Esophagus squamous epithelium (tissue), 5 donors: ENCODE results near the gene ALX4. TPM values are rescaled to one million over a fixed set of nuclear protein-coding genes. Genes with fewer than 3 reads are reported as not detected.

Experiments used
- DNase-seq: peaks from one replicate; lab custom pipeline; 2025; lab: John Stamatoyannopoulos, UW
- H3K27ac ChIP-seq, 4 donors: fragments of 200-600 bp; sonication (generic); one replicate each; pipeline ENCODE4 v1.5.1; 2016 to 2019; ENCODE audit warnings: mild to moderate bottlenecking in 1 of 4
- H3K27me3 ChIP-seq, 4 donors: fragments of 200-600 bp; sonication (generic); 1 replicate in 3 of 4; 2 replicates in 1 of 4; pipeline versions ENCODE4 v1.5.1 to v1.6.0; 2017 to 2021; ENCODE audit warnings: antibody characterized with exemption in 1 of 4
- H3K36me3 ChIP-seq, 3 donors: fragments of 200-600 bp; sonication (generic); one replicate each; pipeline ENCODE4 v1.5.1; 2016 to 2019
- H3K4me1 ChIP-seq, 3 donors: fragments of 200-600 bp; sonication (generic); one replicate each; pipeline ENCODE4 v1.5.1; 2017 to 2019
- H3K4me3 ChIP-seq, 4 donors: fragments of 200-600 bp; sonication (generic); 1 replicate in 3 of 4; 2 replicates in 1 of 4; pipeline ENCODE4 v1.5.1; 2016 to 2019; ENCODE audit warnings: mild to moderate bottlenecking in 2 of 4, moderate library complexity in 1 of 4
- H3K9me3 ChIP-seq, 3 donors: fragments of 200-600 bp; sonication (generic); one replicate each; pipeline ENCODE4 v1.5.1; 2016 to 2019
- POLR2A ChIP-seq, 4 donors: fragments of 450-650 bp; IDR thresholded peaks; one replicate each; pipeline ENCODE4 v1.6.1; 2017; ENCODE audit warnings: antibody characterized with exemption in 4 of 4, mild to moderate bottlenecking in 4 of 4, moderate library complexity in 3 of 4
- WGBS, 2 donors: methylation state at CpG; one replicate each; pipeline ENCODE4 v1.1.5; 2018; 5-methylcytosine and 5-hydroxymethylcytosine counted together
- intact Hi-C: fragments of 100-400 bp; cut with DNase I; formaldehyde crosslinking; loops from one replicate; pipeline ENCODE4 v1.15.0; 2022
- total RNA-seq, 4 donors: library from RNA; depleted of rRNA; stranded (reverse); fragments of >200 nt; gene quantifications; one replicate each; pipeline ENCODE4 v1.1.0, GENCODE V29; 2016
- TF ChIP-seq, protein P1 (sequence below), 6 experiments: fragments of 450-650 bp in 4 of 6; fragments of 200-600 bp in 2 of 6; sonication (generic) in 2 of 6; IDR thresholded peaks; one replicate each; pipeline ENCODE4 v1.5.1; 2016 to 2019; ENCODE audit warnings: antibody characterized with exemption in 6 of 6, mild to moderate bottlenecking in 4 of 6, moderate library complexity in 4 of 6
- donor health status: DM: yes; HTN: yes; CAD: no.

The ALX4 gene
- total RNA-seq, 4 donors from 2014 or later: not detected

DNA sequence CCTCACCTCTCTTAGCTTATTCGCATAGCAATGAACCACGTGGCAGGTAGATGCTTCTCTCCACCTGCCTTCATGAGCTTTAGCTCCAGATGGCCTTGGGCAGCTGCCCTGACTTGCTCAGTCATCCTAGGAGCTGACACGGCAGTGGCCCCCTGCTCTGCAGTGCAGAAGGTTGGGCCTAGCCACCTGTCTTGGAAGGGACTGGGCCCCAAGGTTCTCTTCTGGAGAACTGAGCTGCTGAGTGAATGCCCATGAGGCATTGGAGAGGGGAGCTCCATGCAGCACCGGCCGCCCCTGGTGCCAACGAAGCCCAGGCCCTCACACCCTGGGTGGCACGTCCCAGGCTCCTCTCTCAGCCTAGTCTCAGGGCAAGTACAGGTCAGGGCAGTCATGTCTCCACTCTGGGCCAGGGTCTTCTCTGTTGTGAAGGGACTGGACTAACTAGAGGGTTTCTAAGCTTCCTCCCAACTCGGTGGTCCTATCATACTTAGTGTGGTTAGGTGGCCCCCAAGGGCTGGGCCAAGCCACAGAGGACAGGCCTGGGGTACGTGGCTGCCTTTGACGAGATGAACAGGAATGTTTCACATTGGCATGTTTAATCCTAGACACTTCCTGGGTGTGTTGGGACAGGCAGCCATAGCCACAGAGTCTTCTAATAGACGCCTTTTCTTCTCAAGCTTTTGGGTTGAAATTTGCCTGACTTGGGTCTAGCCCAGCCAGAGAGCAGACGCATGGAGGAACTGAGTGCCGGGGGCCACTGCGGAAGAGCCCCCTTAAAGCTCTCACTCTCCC is 47.9 kb downstream of the ALX4 start:
- H3K9me3 ChIP-seq: no peaks in the 10 kb centered on the region
- no peaks in the 10 kb centered on the region for H3K27me3 ChIP-seq
- H3K27ac ChIP-seq: no peak overlapping the region
- WGBS, 2 donors: 66 to 67% methylated on average over 6 to 9 of the region's 14 CpGs
- no peaks in the 10 kb centered on the region for H3K4me1 ChIP-seq
- H3K4me3 ChIP-seq: no peak overlapping the region
- no peak for TF ChIP-seq POLR2A (IDR thresholded peaks at IDR 0.05)
- TF ChIP-seq, protein P1, sequence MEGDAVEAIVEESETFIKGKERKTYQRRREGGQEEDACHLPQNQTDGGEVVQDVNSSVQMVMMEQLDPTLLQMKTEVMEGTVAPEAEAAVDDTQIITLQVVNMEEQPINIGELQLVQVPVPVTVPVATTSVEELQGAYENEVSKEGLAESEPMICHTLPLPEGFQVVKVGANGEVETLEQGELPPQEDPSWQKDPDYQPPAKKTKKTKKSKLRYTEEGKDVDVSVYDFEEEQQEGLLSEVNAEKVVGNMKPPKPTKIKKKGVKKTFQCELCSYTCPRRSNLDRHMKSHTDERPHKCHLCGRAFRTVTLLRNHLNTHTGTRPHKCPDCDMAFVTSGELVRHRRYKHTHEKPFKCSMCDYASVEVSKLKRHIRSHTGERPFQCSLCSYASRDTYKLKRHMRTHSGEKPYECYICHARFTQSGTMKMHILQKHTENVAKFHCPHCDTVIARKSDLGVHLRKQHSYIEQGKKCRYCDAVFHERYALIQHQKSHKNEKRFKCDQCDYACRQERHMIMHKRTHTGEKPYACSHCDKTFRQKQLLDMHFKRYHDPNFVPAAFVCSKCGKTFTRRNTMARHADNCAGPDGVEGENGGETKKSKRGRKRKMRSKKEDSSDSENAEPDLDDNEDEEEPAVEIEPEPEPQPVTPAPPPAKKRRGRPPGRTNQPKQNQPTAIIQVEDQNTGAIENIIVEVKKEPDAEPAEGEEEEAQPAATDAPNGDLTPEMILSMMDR (IDR thresholded peaks at IDR 0.05): no peak
- no peaks in the 10 kb centered on the region for H3K36me3 ChIP-seq
- DNase-seq: no peak
- intact Hi-C loops: no loop called here

GRCh38 chr11:44260081-44260480 is 49.9 kb downstream of the ALX4 start:
- H3K4me1 ChIP-seq: no peaks in the 10 kb centered on the region
- H3K36me3 ChIP-seq: no peaks in the 10 kb centered on the region
- H3K27ac ChIP-seq: no peak overlapping the region
- TF ChIP-seq POLR2A (IDR thresholded peaks at IDR 0.05): no peak
- TF ChIP-seq, protein P1 (IDR thresholded peaks at IDR 0.05): no peak
- DNase-seq: no peak
- H3K4me3 ChIP-seq: no peak overlapping the region
- intact Hi-C loops: no loop called here
- no peaks in the 10 kb centered on the region for H3K9me3 ChIP-seq
- H3K27me3 ChIP-seq: no peaks in the 10 kb centered on the region
- 53 to 55% methylated on average over 3 of the region's 4 CpGs for WGBS, 2 donors

DNA sequence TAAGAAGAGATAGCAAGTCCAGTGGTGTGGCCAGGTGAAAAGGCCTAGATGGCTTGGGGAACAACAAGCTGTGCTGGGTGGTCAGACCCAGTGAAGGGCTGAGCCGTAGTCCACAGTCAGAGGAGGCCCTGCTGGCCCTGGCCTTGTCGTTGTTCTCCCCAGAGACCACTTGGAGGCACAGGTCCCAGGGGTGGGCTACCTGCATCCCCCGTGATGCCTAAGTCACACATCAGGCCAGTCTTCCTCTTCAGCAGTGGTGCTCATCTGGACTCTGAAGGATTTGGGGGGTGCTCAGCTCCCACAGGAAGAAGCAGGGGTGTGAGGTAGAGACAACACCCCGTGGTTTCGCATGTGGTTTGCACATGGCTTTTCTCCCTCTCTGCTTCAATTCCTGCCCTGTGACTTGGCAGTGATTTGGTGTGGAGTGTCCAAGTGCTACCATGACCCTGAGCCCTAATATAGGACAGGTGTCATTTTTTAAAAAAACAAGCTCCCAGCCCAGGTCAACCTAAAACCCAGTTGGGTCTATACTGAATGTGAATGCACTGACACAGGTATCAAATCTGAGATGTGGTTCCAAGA is 51.0 kb downstream of the ALX4 start:
- H3K27ac ChIP-seq: no peak overlapping the region
- 89 to 90% methylated on average over 1 to 3 of the region's 5 CpGs for WGBS, 2 donors
- no peak overlapping the region for H3K4me3 ChIP-seq
- H3K9me3 ChIP-seq: no peaks in the 10 kb centered on the region
- H3K27me3 ChIP-seq: no peaks in the 10 kb centered on the region
- no peaks in the 10 kb centered on the region for H3K36me3 ChIP-seq
- intact Hi-C loops: no loop called here
- DNase-seq: no peak
- TF ChIP-seq POLR2A (IDR thresholded peaks at IDR 0.05): no peak
- TF ChIP-seq, protein P1 (IDR thresholded peaks at IDR 0.05): no peak
- H3K4me1 ChIP-seq: no peaks in the 10 kb centered on the region

DNA sequence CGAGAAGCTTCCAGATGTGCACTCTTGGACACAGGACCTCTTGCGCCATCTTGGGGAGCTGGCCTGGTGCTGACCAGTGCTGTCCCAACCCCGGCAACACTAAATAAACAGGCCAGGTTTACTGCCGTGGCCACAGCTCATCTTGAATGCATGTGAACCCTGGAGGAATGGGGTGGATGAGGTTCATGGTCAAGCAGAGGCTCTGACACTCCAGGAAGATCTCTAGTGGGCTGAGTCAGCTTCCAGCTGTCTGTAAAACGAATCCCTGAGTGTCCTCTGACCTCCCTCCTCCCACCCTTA is 51.8 kb downstream of the ALX4 start:
- DNase-seq: no peak
- WGBS, 2 donors: 59 to 67% methylated on average over 1 to 4 of the region's 5 CpGs
- Histone ChIP-seq H3K36me3 (no peaks in the 10 kb centered on the region), H3K9me3 (peaks cover 0 to 5% (median 2%) of the 10 kb centered on the region in 3 donors), H3K4me3 (no peak overlapping the region), H3K4me1 (no peaks in the 10 kb centered on the region), H3K27ac (no peak overlapping the region), H3K27me3 (no peaks in the 10 kb centered on the region)
- intact Hi-C loops: no loop called here
- TF ChIP-seq, protein P1 (IDR thresholded peaks at IDR 0.05): no peak
- TF ChIP-seq POLR2A (IDR thresholded peaks at IDR 0.05): no peak

GRCh38 chr11:44257338-44258189 is 52.4 kb downstream of the ALX4 start:
- no peaks in the 10 kb centered on the region for H3K36me3 ChIP-seq
- WGBS, 2 donors: 76 to 94% methylated on average over 6 to 7 of the region's 8 CpGs
- no peaks in the 10 kb centered on the region for H3K4me1 ChIP-seq
- peaks cover 0 to 11% (median 8%) of the 10 kb centered on the region in 3 donors for H3K9me3 ChIP-seq
- TF ChIP-seq POLR2A (IDR thresholded peaks at IDR 0.05): no peak
- TF ChIP-seq, protein P1 (IDR thresholded peaks at IDR 0.05): no peak
- H3K4me3 ChIP-seq: no peak overlapping the region
- no peak overlapping the region for H3K27ac ChIP-seq
- no peaks in the 10 kb centered on the region for H3K27me3 ChIP-seq
- intact Hi-C loops: no loop called here
- DNase-seq: no peak
